Ovary (tissue), 9 donors: ENCODE results near the gene ABCB7. TPM values are rescaled to one million over a fixed set of nuclear protein-coding genes. Genes with fewer than 3 reads are reported as not detected.
"Not testable (repeated sequence)": the region's sequence is repeated elsewhere in the genome, so short reads cannot be mapped to it uniquely, and the experiment has no call there.

ENCODE experiments used
- DNase-seq, 5 donors: peaks; one replicate each; pipeline ENCODE4 v3.0.0-alpha.2; 2019 to 2020
- H3K27ac ChIP-seq, 2 donors: fragments of 200-600 bp; one replicate each; pipeline versions ENCODE4 v1.5.1 to v1.8.0; 2019 to 2022
- H3K27me3 ChIP-seq: fragments of 200-600 bp; one replicate; pipeline ENCODE4 v1.8.0; 2022
- H3K36me3 ChIP-seq: fragments of 200-600 bp; sonication (generic); one replicate; pipeline ENCODE4 v1.5.1; 2019
- H3K4me1 ChIP-seq: one replicate; pipeline ENCODE4 v1.8.1; 2013; ENCODE audit warnings: mild to moderate bottlenecking, moderate library complexity; ENCODE audit not compliant: insufficient read depth
- H3K4me3 ChIP-seq: fragments of 200-600 bp; sonication (generic); one replicate; pipeline ENCODE4 v1.5.1; 2017
- H3K9me3 ChIP-seq, 2 donors: fragments of 200-600 bp in 1 of 2; sonication (generic) in 1 of 2; one replicate each; pipeline versions ENCODE4 v1.5.1 to v1.8.1; 2013 to 2019; ENCODE audit warnings: mild to moderate bottlenecking in 1 of 2, moderate library complexity in 1 of 2
- CTCF ChIP-seq, 3 donors: fragments of 450-650 bp in 2 of 3; fragments of 200-600 bp in 1 of 3; IDR thresholded peaks; one replicate each; pipeline versions ENCODE4 v1.5.1 to v1.8.0; 2016 to 2022; ENCODE audit warnings: antibody characterized with exemption in 3 of 3, mild to moderate bottlenecking in 1 of 3
- EP300 ChIP-seq: sonication (generic); formaldehyde crosslinking; IDR thresholded peaks from one replicate; pipeline ENCODE4 v1.6.1; 2017; ENCODE audit warnings: antibody characterized with exemption
- POLR2A ChIP-seq: fragments of 450-650 bp; IDR thresholded peaks from one replicate; pipeline ENCODE4 v1.6.1; 2017; ENCODE audit warnings: antibody characterized with exemption, mild to moderate bottlenecking, moderate library complexity
- WGBS, 3 donors: extraction: QIAGEN DNeasy Blood & Tissue Kit in 1 of 3; methylation state at CpG; one replicate each; pipeline versions ENCODE4 v1.1.5 to v1.1.7; 2013 to 2017; 5-methylcytosine and 5-hydroxymethylcytosine counted together
- intact Hi-C, 4 donors: fragments of 100-400 bp; cut with DNase I; formaldehyde crosslinking; loops; one replicate each; pipeline versions ENCODE4 v1.11.0 to v1.15.1; 2022 to 2023
- polyA plus RNA-seq, 2 donors: library from polyadenylated mRNA; stranded (reverse); fragments of 200-250 nt in 1 of 2; fragments of 350-450 nt in 1 of 2; fragmentation: Illumina TruSeq in 1 of 2; extraction: RNeasy Lipid Tissue Mini Kit (QIAGEN cat#74804) in 1 of 2; gene quantifications; one replicate each; pipeline ENCODE4 v1.2.3, GENCODE V29; 2013 to 2014
- total RNA-seq, 7 donors: library from RNA; depleted of rRNA in 2 of 7; stranded (reverse); fragments of >200 nt in 2 of 7; fragmentation: NEBNext Ultra II Directional in 3 of 7; extraction: Animal tissue kit (Norgen Biotek cat#: 25700) in 3 of 7; gene quantifications; one replicate each; pipeline versions ENCODE4 v1.1.0 to v1.2.4, GENCODE V29; 2016 to 2023
- donor health status: DM: no; HTN: no; CAD: no; lungs with moderate emphysema.
- donor health status: DM: no; HTN: no; CAD: no.
- donor health status: Bipolar disorder and iron deficiency.
- donor health status: DM: yes; HTN: yes; CAD: no.
- donor health status: DM: no; HTN: no; CAD: no.
- donor health status: DM: yes; HTN: yes; CAD: no.

The ABCB7 gene
- total and polyA plus RNA-seq, 9 donors, result 14.0 to 53.7 (median 22.4) TPM

- intact Hi-C loops, result loop anchor here in 1 of 4 donors (5.0 kb wide), 1 partner anchor 919 kb away; no protein-coding TSS in a partner anchor
- TF ChIP-seq CTCF (IDR thresholded peaks at IDR 0.05) (no peak), POLR2A (no peak), EP300 (no peak)
- Histone ChIP-seq H3K36me3 (no peaks in the 10 kb centered on the region), H3K4me1 (no peaks in the 10 kb centered on the region), H3K27ac (no peak overlapping the region), H3K27me3 (no peaks in the 10 kb centered on the region), H3K9me3 (no peaks in the 10 kb centered on the region), H3K4me3 (no peak overlapping the region)
- WGBS, 3 donors, result 90 to 92% (median 91%) methylated on average over 2 of the region's 2 CpGs
- DNase-seq, result no peak
Measured at GRCh38 chrX:75067931-75068330, 88.2 kb downstream of the ABCB7 start.

- no peaks in the 10 kb centered on the region for H3K9me3 ChIP-seq
- H3K36me3 ChIP-seq, result no peaks in the 10 kb centered on the region
- H3K27me3 ChIP-seq, result no peaks in the 10 kb centered on the region
- no peak overlapping the region for H3K4me3 ChIP-seq
- no peak overlapping the region for H3K27ac ChIP-seq
- TF ChIP-seq POLR2A (no peak), EP300 (no peak), CTCF (IDR thresholded peaks at IDR 0.05) (no peak)
- no peak for DNase-seq
- 68 to 81% (median 70%) methylated on average over 1 of the region's 1 CpG for WGBS, 3 donors
- intact Hi-C loops, result no loop called here
- H3K4me1 ChIP-seq, result no peaks in the 10 kb centered on the region
Measured at GRCh38 chrX:75061701-75062100, 94.4 kb downstream of the ABCB7 start.

GRCh38 chrX:75051047-75051446 lies 105.0 kb downstream of the ABCB7 start:
- intact Hi-C loops, result no loop called here
- H3K4me3 ChIP-seq, result no peak overlapping the region
- WGBS, 3 donors, result 55 to 68% (median 67%) methylated on average over 1 of the region's 1 CpG

GRCh38 chrX:75045369-75045768 lies 110.7 kb downstream of the ABCB7 start:
- H3K27me3 ChIP-seq, result no peaks in the 10 kb centered on the region
- no peaks in the 10 kb centered on the region for H3K9me3 ChIP-seq
- no peaks in the 10 kb centered on the region for H3K4me1 ChIP-seq
- H3K4me3 ChIP-seq, result no peak overlapping the region
- H3K36me3 ChIP-seq, result no peaks in the 10 kb centered on the region
- H3K27ac ChIP-seq, result no peak overlapping the region
- intact Hi-C loops, result no loop called here
- no peak for DNase-seq
- TF ChIP-seq EP300, result no peak
- no peak for TF ChIP-seq CTCF (IDR thresholded peaks at IDR 0.05)

More at GRCh38 chrX:75051047-75051446, 105.0 kb downstream of the ABCB7 start:
- DNase-seq, result no peak
- TF ChIP-seq EP300 (no peak), CTCF (IDR thresholded peaks at IDR 0.05) (no peak), POLR2A (no peak)
- Histone ChIP-seq H3K27me3 (no peaks in the 10 kb centered on the region), H3K27ac (no peak overlapping the region), H3K36me3 (no peaks in the 10 kb centered on the region), H3K9me3 (no peaks in the 10 kb centered on the region), H3K4me1 (no peaks in the 10 kb centered on the region)

- DNase-seq, H3K27ac ChIP-seq, H3K4me3 ChIP-seq, intact Hi-C loops, H3K36me3 ChIP-seq, H3K4me1 ChIP-seq, H3K27me3 ChIP-seq, H3K9me3 ChIP-seq: not testable (repeated sequence)
- 80 to 94% (median 89%) methylated on average over 3 to 4 of the region's 4 CpGs for WGBS, 3 donors
Measured at GRCh38 chrX:75044142-75044541, 111.9 kb downstream of the ABCB7 start.
